Measurements from ENCODE around the gene TK2. TPM values are rescaled to one million over a fixed set of nuclear protein-coding genes. Genes with fewer than 3 reads are reported as not detected.
A peak's percentile ranks its signal among the peaks of the same experiment; 100 is the strongest.
"Not testable (repeated sequence)": the region's sequence is repeated elsewhere in the genome, so short reads cannot be mapped to it uniquely, and the experiment has no call there.

Gene TK2
- total RNA-seq, 2 experiments from 2014 or later = 5.4 to 5.8 TPM

- Mint-ChIP-seq H3K4me1 (ENCODE audit: low read depth) (peaks cover 71% of the 10 kb centered on the region), H3K36me3 (no peaks in the 10 kb centered on the region), H3K27ac (peak overlapping the region; percentile 99), H3K9me3 (no peaks in the 10 kb centered on the region), H3K4me3 (peak overlapping the region; percentile 87), H3K27me3 (no peaks in the 10 kb centered on the region)
- intact Hi-C loops (cut with micrococcal nuclease) = loop anchor here (1.0 to 2.0 kb wide), 7 partner anchors 32 to 358 kb away; partner anchors contain the start of gene CMTM3
- ChIA-PET CTCF (interaction anchor here (0.7 to 1.5 kb wide), 4 partner anchors 40 to 91 kb away, joined by 3 to 5 read pairs (median 3); partner anchors contain the start of gene CMTM3), POLR2A (interaction anchor here (0.7 to 1.7 kb wide), 2 partner anchors 9 to 35 kb away, joined by 3 to 7 read pairs; partner anchors contain the start of gene CKLF)
- DNase-seq = peak; percentile 95
Observed at GRCh38 chr16:66516808-66517585, 32.9 kb downstream of the TK2 start.

GRCh38 chr16:66516509-66516807 is 33.5 kb downstream of the TK2 start:
- Mint-ChIP-seq H3K36me3 (no peaks in the 10 kb centered on the region), H3K4me1 (ENCODE audit: low read depth) (peaks cover 67% of the 10 kb centered on the region), H3K27me3 (no peaks in the 10 kb centered on the region), H3K9me3 (no peaks in the 10 kb centered on the region), H3K4me3 (peak overlapping the region; percentile 87), H3K27ac (peak overlapping the region; percentile 99)
- POLR2A ChIA-PET = no interaction called here
- intact Hi-C loops (cut with micrococcal nuclease) = loop anchor here (1.0 to 2.0 kb wide), 5 partner anchors 38 to 358 kb away; partner anchors contain the start of gene CMTM3
- DNase-seq = no peak
- CTCF ChIA-PET = interaction anchor here (1.1 to 1.5 kb wide), 10 partner anchors 9 to 351 kb away, joined by 3 to 26 read pairs (median 6); partner anchors contain the start of gene CKLF

DNA sequence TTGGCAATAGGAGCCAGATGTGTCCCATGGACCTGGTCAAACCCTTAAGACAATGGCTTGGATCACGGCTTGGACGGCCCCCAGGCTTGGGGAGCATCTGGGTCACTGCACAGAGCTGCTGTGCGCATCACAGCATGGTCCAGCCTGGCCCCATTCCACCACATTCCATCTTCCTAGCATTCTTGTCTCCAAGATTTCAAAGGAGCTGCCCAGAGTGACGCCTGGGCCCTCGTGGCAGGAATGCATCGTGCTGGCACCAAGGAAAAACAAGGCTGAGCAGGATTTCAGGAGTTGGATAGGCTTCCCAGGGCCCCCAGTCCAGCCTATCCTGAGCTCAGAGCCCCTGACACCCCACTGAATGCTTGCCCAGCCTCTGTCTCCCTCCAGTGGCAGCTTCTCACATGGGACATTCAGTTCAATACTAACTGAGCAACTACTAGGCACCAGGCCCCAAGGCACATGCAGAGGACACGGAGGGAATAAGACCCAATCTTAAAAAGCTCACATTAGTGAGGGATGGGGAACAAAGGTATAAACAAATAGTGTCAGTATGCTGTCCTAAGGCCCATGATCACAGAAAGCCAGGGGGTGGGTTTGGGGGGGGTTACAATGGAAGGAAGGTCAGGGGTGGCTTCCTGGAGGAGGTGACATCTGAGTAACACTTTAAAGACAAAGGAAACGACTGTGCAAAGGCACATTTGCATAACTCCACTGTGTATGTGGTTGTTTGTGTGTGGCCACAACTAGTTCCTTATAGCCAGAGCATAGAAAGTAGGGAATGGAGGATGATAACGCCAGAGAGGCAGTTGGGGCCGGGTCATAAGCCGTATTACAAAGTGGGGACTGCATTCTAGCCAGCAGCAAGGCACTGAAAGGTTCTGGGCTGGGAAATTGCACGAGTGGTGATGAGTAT is 34.1 kb downstream of the TK2 start:
- CTCF ChIA-PET = interaction anchor here (0.7 to 1.5 kb wide), 20 partner anchors 9 to 352 kb away, joined by 3 to 26 read pairs (median 5); partner anchors contain the start of gene CKLF
- peak; percentile 66 for DNase-seq
- POLR2A ChIA-PET = interaction anchor here (1.0 to 1.1 kb wide), 2 partner anchors 36 to 60 kb away, joined by 3 to 4 read pairs; partner anchors contain the start of gene CKLF
- no peaks in the 10 kb centered on the region for H3K27me3 Mint-ChIP-seq
- no peaks in the 10 kb centered on the region for H3K36me3 Mint-ChIP-seq
- intact Hi-C loops (cut with micrococcal nuclease) = loop anchor here (1.0 to 2.0 kb wide), 5 partner anchors 38 to 359 kb away; partner anchors contain the start of gene CMTM3
- H3K27ac Mint-ChIP-seq = peak overlapping the region; percentile 99
- peak overlapping the region; percentile 87 for H3K4me3 Mint-ChIP-seq
- H3K4me1 Mint-ChIP-seq (ENCODE audit: low read depth) = peaks cover 61% of the 10 kb centered on the region
- H3K9me3 Mint-ChIP-seq = no peaks in the 10 kb centered on the region

- H3K27ac Mint-ChIP-seq; H3K9me3 Mint-ChIP-seq; H3K36me3 Mint-ChIP-seq; H3K4me3 Mint-ChIP-seq; H3K27me3 Mint-ChIP-seq; intact Hi-C loops (cut with micrococcal nuclease); DNase-seq: not testable (repeated sequence)
- CTCF ChIA-PET = interaction anchor here (0.7 to 1.5 kb wide), 20 partner anchors 10 to 353 kb away, joined by 3 to 26 read pairs (median 5); partner anchors contain the start of gene CKLF
- POLR2A ChIA-PET = interaction anchor here (1.0 to 1.1 kb wide), 2 partner anchors 37 to 61 kb away, joined by 3 to 4 read pairs; partner anchors contain the start of gene CKLF
- peaks cover 54% of the 10 kb centered on the region for H3K4me1 Mint-ChIP-seq (ENCODE audit: low read depth)
Observed at GRCh38 chr16:66514980-66515595, 34.8 kb downstream of the TK2 start.

DNA sequence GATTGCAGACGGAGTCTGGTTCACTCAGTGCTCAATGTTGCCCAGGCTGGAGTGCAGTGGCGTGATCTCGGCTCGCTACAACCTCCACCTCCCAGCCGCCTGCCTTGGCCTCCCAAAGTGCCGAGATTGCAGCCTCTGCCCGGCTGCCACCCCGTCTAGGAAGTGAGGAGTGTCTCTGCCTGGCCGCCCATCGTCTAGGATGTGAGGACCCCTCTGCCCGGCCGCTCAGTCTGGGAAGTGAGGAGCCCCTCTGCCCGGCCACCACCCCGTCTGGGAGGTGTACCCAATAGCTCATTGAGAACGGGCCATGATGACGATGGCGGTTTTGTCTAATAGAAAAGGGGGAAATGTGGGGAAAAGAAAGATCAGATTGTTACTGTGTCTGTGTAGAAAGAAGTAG is 35.5 kb downstream of the TK2 start:
- H3K27me3 Mint-ChIP-seq; POLR2A ChIA-PET; H3K36me3 Mint-ChIP-seq; intact Hi-C loops (cut with micrococcal nuclease); H3K27ac Mint-ChIP-seq; H3K4me3 Mint-ChIP-seq; DNase-seq; H3K9me3 Mint-ChIP-seq: not testable (repeated sequence)
- CTCF ChIA-PET = interaction anchor here (1.4 kb wide), 1 partner anchor 94 kb away, joined by 4 read pairs; no protein-coding TSS in a partner anchor
- H3K4me1 Mint-ChIP-seq (ENCODE audit: low read depth) = peaks cover 47% of the 10 kb centered on the region

DNA sequence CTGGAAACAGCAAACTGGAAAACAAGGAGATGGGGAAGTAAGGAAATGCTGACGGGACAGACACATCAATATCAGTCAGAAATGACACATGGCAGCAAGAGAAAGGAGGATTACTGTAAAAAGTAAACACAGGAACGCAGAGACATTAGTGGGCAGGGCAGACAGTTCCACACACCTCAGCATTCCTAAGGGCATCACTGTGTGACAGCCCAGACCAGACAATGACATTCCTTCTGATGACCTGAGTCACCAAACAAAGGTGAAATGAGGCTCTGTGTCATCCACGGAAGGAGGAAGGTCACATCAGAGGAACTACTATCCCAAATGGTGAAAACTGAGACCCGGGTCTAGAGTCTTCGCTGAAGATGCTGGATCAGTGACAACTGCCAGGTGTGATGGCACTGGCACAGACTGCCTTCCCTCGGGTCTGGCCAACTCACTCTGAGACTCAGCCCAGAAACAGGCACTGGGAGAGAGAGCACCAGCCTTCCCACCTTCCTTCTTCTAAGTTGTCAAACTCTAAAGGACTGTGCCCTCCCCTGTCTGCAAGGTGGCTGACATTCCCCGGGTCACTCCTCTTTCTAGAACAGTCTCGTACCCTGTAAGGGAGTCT is 36.7 kb downstream of the TK2 start:
- Mint-ChIP-seq H3K36me3 (no peaks in the 10 kb centered on the region), H3K4me3 (no peak overlapping the region), H3K9me3 (no peaks in the 10 kb centered on the region), H3K27me3 (no peaks in the 10 kb centered on the region), H3K4me1 (ENCODE audit: low read depth) (peaks cover 41% of the 10 kb centered on the region), H3K27ac (no peak overlapping the region)
- POLR2A ChIA-PET = no interaction called here
- CTCF ChIA-PET = interaction anchor here (2.5 kb wide), 1 partner anchor 76 kb away, joined by 15 read pairs; no protein-coding TSS in a partner anchor
- no peak for DNase-seq
- intact Hi-C loops (cut with micrococcal nuclease) = no loop called here

- POLR2A ChIA-PET = no interaction called here
Observed at GRCh38 chr16:66512272-66513110, 37.4 kb downstream of the TK2 start.

DNA sequence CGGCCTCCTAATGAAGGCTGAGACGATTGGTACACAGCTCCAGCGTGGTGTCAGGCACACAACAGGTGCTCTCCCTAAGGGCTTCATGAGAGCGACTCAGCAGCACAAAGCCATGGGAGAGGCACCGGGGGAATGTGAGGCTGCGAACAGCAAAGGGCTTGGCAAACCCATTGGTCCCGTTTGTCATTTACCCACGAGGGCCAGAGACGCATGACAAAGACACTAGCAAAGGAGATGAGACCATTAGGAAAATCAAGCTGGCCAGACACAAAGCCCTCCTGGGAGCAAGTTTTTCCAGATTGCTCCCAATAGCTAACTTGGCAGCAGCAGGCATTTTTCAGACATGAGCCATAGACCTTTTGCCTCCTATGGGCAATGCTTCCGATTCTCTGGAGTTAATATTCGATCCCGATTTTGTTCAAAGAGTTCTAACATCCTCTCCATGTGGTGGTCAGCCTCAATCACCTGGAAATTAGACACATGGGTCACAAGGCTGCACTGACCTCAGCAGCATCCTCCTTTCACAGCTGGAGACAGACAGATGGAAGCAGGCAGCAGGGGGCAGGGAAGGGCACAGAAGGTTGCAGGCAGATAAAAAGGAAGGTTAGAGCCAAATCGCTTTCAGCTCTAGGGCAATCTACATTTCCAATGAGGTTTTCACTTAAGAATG is 38.2 kb downstream of the TK2 start:
- ChIA-PET POLR2A (no interaction called here), CTCF (interaction anchor here (0.6 to 2.5 kb wide), 9 partner anchors 11 to 185 kb away, joined by 3 to 15 read pairs (median 6); partner anchors contain the start of genes CKLF and CMTM4)
- H3K4me3 Mint-ChIP-seq = no peak overlapping the region
- intact Hi-C loops (cut with micrococcal nuclease) = no loop called here
- no peak for DNase-seq
- H3K27ac Mint-ChIP-seq = no peak overlapping the region
- no peaks in the 10 kb centered on the region for H3K9me3 Mint-ChIP-seq
- H3K4me1 Mint-ChIP-seq (ENCODE audit: low read depth) = peaks cover 27% of the 10 kb centered on the region
- H3K27me3 Mint-ChIP-seq = no peaks in the 10 kb centered on the region
- no peaks in the 10 kb centered on the region for H3K36me3 Mint-ChIP-seq

More at GRCh38 chr16:66512272-66513110, 37.4 kb downstream of the TK2 start:
- DNase-seq = no peak
- Mint-ChIP-seq H3K4me3 (no peak overlapping the region), H3K27me3 (no peaks in the 10 kb centered on the region), H3K9me3 (no peaks in the 10 kb centered on the region), H3K4me1 (ENCODE audit: low read depth) (peaks cover 34% of the 10 kb centered on the region), H3K36me3 (no peaks in the 10 kb centered on the region), H3K27ac (no peak overlapping the region)
- CTCF ChIA-PET = interaction anchor here (0.6 to 2.5 kb wide), 9 partner anchors 10 to 184 kb away, joined by 3 to 15 read pairs (median 6); partner anchors contain the start of genes CKLF and CMTM4
- intact Hi-C loops (cut with micrococcal nuclease) = no loop called here

DNA sequence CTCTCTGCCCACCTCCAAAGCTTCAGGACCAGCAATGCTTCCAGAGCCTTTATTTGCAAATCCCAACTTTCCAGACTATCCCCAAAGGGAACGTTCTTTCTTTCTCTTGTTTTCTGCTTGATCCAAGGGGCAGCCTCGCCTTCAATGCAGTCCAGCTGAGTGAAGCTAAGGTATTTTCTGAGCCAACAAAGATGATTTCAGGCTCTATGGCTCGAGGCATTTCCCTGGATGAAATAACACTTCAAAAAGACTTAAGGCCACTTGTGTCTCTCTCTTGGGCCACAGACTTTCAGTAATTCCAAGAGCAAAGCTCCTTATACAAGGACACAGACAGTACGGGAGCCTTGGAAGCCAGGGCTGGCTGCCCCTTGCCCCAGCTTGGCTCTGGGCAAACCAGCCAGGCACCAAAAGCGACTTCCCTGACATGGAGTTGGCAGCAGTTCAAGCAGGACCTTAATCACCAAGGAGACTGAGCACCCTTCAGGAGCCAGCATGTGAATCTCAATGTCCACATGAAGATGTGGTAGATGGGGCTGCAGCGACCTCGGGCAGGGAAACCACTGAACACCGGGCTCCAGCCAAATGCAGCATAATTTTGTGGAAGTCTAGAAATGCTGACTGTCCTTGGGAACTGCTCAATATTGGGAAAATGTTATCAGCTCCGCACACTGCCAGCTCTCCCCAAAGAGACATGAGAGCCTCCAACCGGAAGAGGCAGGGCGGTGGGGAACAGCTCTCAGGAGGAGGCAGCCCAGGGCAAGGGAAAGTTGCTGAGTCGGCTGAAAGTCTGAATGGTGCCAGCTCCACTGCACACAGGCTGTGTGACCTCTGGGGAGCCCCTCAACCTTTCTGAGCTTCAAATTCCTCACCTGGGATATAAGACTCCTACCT is 39.0 kb downstream of the TK2 start:
- H3K27me3 Mint-ChIP-seq = no peaks in the 10 kb centered on the region
- intact Hi-C loops (cut with micrococcal nuclease) = no loop called here
- no peak overlapping the region for H3K27ac Mint-ChIP-seq
- no peaks in the 10 kb centered on the region for H3K36me3 Mint-ChIP-seq
- H3K4me3 Mint-ChIP-seq = no peak overlapping the region
- peaks cover 19% of the 10 kb centered on the region for H3K4me1 Mint-ChIP-seq (ENCODE audit: low read depth)
- no peak for DNase-seq
- no peaks in the 10 kb centered on the region for H3K9me3 Mint-ChIP-seq
- ChIA-PET POLR2A (no interaction called here), CTCF (interaction anchor here (0.9 to 2.5 kb wide), 9 partner anchors 11 to 186 kb away, joined by 3 to 15 read pairs (median 6); partner anchors contain the start of gene CMTM4)

Data from activated CD4-positive, alpha-beta memory T cell treated with anti-CD3 and anti-CD28 coated beads for 36 hours (primary cell).